A549 (cell line): Measurements from ENCODE around the gene LCE2D. TPM values are rescaled to one million over a fixed set of nuclear protein-coding genes. Genes with fewer than 3 reads are reported as not detected.

Experiments
- ATAC-seq, 2 experiments: fragments of 200-7000 bp in 1 of 2; fragments of >200 bp in 1 of 2; cut with Nextera tagmentation in 1 of 2; cut with Tn5 transposase in 1 of 2; 3 replicates each; pipeline versions ENCODE4 v1.8.0 to v1.9.1; 2018 to 2020; ENCODE audit warnings: mild to moderate bottlenecking in 1 of 2, moderate library complexity in 1 of 2
- CTCF ChIA-PET: fragments of 300-600 bp; sonication (Branson Sonifier 250); formaldehyde crosslinking; extraction: SDS; loops from one replicate; lab custom pipeline; 2021; ENCODE audit warnings: antibody characterized with exemption, inconsistent platforms; lab: Yijun Ruan, JAX
- POLR2A ChIA-PET: fragments of 350-600 bp; formaldehyde crosslinking; extraction: SDS; loops from one replicate; lab custom pipeline; 2021; ENCODE audit warnings: antibody characterized with exemption, inconsistent platforms; lab: Yijun Ruan, JAX
- DNase-seq, 2 experiments: peaks; one replicate each; pipeline versions ENCODE4 v3.0.0 to v3.0.0-alpha.2; 2011 to 2016; ENCODE audit warnings: low read depth in 1 of 2, low spot score in 1 of 2
- FAIRE-seq: peaks from 2 replicates; lab custom pipeline; 2011; peaks lifted over from hg19 to GRCh38; lab: Jason Lieb, UNC
- H3K27ac ChIP-seq, 2 experiments: fragments of >200 bp; sonication (Bioruptor Twin); formaldehyde crosslinking; 3 replicates each; pipeline ENCODE4 v1.5.1; 2016 to 2017
- H3K4me1 ChIP-seq: fragments of >200 bp; sonication (Bioruptor Twin); formaldehyde crosslinking; 3 replicates; pipeline ENCODE4 v1.6.1; 2016
- H3K4me2 ChIP-seq: fragments of >200 bp; sonication (Bioruptor Twin); formaldehyde crosslinking; 3 replicates; pipeline ENCODE4 v1.6.1; 2016
- H3K4me3 ChIP-seq: fragments of >200 bp; sonication (Bioruptor Twin); formaldehyde crosslinking; 3 replicates; pipeline ENCODE4 v1.5.1; 2016
- H3K9me3 ChIP-seq: fragments of >200 bp; sonication (Bioruptor Twin); formaldehyde crosslinking; 3 replicates; pipeline ENCODE4 v1.6.1; 2016
- BCL3 ChIP-seq: fragments of >200 bp; sonication (Bioruptor Twin); formaldehyde crosslinking; IDR thresholded peaks from 3 replicates; pipeline ENCODE4 v1.6.1; 2016
- BHLHE40 ChIP-seq: IDR thresholded peaks from 2 replicates; pipeline ENCODE4 v1.6.1; 2012; ENCODE audit warnings: low read depth, low read length, inconsistent platforms
- CBX8 ChIP-seq: fragments of 200-600 bp; sonication (generic); IDR thresholded peaks from 2 replicates; pipeline ENCODE4 v1.6.1; 2016
- CHD2 ChIP-seq: fragments of 150-350 bp; IDR thresholded peaks from 2 replicates; pipeline ENCODE4 v1.6.1; 2014; ENCODE audit warnings: low read length; ENCODE audit not compliant: partially characterized antibody
- CHD4 ChIP-seq: fragments of 200-600 bp; sonication (generic); IDR thresholded peaks from 2 replicates; pipeline ENCODE4 v1.6.1; 2016; ENCODE audit warnings: antibody characterized with exemption, mild to moderate bottlenecking, borderline replicate concordance
- EHMT2 ChIP-seq: fragments of 200-600 bp; sonication (generic); IDR thresholded peaks from 2 replicates; pipeline ENCODE4 v1.6.1; 2016; ENCODE audit warnings: antibody characterized with exemption, low read depth, mild to moderate bottlenecking, moderate library complexity
- HES2 ChIP-seq: fragments of >200 bp; sonication (Bioruptor Twin); formaldehyde crosslinking; IDR thresholded peaks from 2 replicates; pipeline ENCODE4 v1.6.1; 2016
- HEYL ChIP-seq: fragments of 250-450 bp; sonication (Bioruptor Pico); IDR thresholded peaks from 2 replicates; pipeline ENCODE4 v1.8.0; 2021; ENCODE audit warnings: mild to moderate bottlenecking, moderate library complexity
- HMGXB4 ChIP-seq: fragments of 250-450 bp; sonication (Bioruptor Pico); IDR thresholded peaks from 2 replicates; pipeline ENCODE4 v1.5.0; 2021; ENCODE audit warnings: mild to moderate bottlenecking, moderate library complexity, borderline replicate concordance
- KDM1A ChIP-seq: fragments of 200-600 bp; sonication (generic); IDR thresholded peaks from 2 replicates; pipeline ENCODE4 v1.6.1; 2016; ENCODE audit warnings: low read depth, mild to moderate bottlenecking
- MAFK ChIP-seq: fragments of 450-650 bp; IDR thresholded peaks from 2 replicates; pipeline ENCODE4 v1.6.1; 2014; ENCODE audit not compliant: partially characterized antibody
- MAX ChIP-seq: IDR thresholded peaks from 2 replicates; pipeline ENCODE4 v1.6.1; 2012
- MAZ ChIP-seq: fragments of 150-350 bp; IDR thresholded peaks from 2 replicates; pipeline ENCODE4 v1.6.1; 2014; ENCODE audit warnings: antibody characterized with exemption, low read depth, low read length, borderline replicate concordance
- MYC ChIP-seq: IDR thresholded peaks from 2 replicates; pipeline ENCODE4 v1.6.1; 2012; ENCODE audit warnings: mild to moderate bottlenecking, inconsistent platforms, low read length, improper control_type of control experiment, borderline replicate concordance
- NPAS2 ChIP-seq: fragments of 250-450 bp; sonication (Bioruptor Pico); IDR thresholded peaks from 2 replicates; pipeline ENCODE4 v1.8.0; 2022; ENCODE audit warnings: mild to moderate bottlenecking, moderate library complexity, borderline replicate concordance
- PBX3 ChIP-seq: IDR thresholded peaks from 2 replicates; pipeline ENCODE4 v1.6.1; 2012
- PHF8 ChIP-seq: fragments of 200-600 bp; sonication (generic); IDR thresholded peaks from 2 replicates; pipeline ENCODE4 v1.6.1; 2016; ENCODE audit warnings: low read depth, mild to moderate bottlenecking, antibody characterized with exemption, moderate library complexity, borderline replicate concordance
- SMC3 ChIP-seq: fragments of >200 bp; sonication (Bioruptor Twin); formaldehyde crosslinking; IDR thresholded peaks from 3 replicates; pipeline ENCODE4 v1.6.1; 2018; ENCODE audit warnings: inconsistent platforms
- SREBF2 ChIP-seq: fragments of 450-650 bp; IDR thresholded peaks from 2 replicates; pipeline ENCODE4 v1.6.1; 2014; ENCODE audit warnings: mild to moderate bottlenecking, moderate library complexity
- TFCP2L1 ChIP-seq: fragments of 250-450 bp; sonication (Bioruptor Pico); IDR thresholded peaks from 2 replicates; pipeline ENCODE4 v1.5.0; 2021; ENCODE audit warnings: mild to moderate bottlenecking
- USF2 ChIP-seq: fragments of 450-650 bp; IDR thresholded peaks from 2 replicates; pipeline ENCODE4 v1.6.1; 2014; ENCODE audit warnings: antibody characterized with exemption
- WGBS: methylation state at CpG from one replicate; pipeline ENCODE4 v1.1.6; 2017; ENCODE audit errors: missing lambda C conversion rate; 5-methylcytosine and 5-hydroxymethylcytosine counted together
- polyA minus RNA-seq: library from RNA; depleted of rRNA, polyadenylated mRNA; stranded (reverse); fragments of >200 nt; gene quantifications from 2 replicates; pipeline ENCODE4 v1.2.3, GENCODE V29; 2011; rRNA and poly(A)+ RNA removed
- polyA plus RNA-seq, 4 experiments: library from polyadenylated mRNA; depleted of rRNA in 3 of 4; stranded (reverse); fragments of >200 nt; fragmentation: RNase III in 1 of 4; extraction: RNeasy Plus Mini Kit Qiagen cat#74134 plus additional on column Dnase treatment in 1 of 4; gene quantifications; 2 replicates in 3 of 4; 3 replicates in 1 of 4; pipeline ENCODE4 v1.2.3, GENCODE V29; 2011 to 2017

The LCE2D gene
- polyA plus RNA-seq (2011; rRNA removed) = not detected in 2 replicates
- polyA plus RNA-seq (2012; cell fraction: cytosol; rRNA removed) = not detected in 2 replicates
- polyA plus RNA-seq (2012; cell fraction: nucleus; rRNA removed) = not detected in 2 replicates
- polyA plus RNA-seq (2017; fragmentation: RNase III; extraction: RNeasy Plus Mini Kit Qiagen cat#74134 plus additional on column Dnase treatment) = not detected in 3 replicates
- not detected in 2 replicates for polyA minus RNA-seq

GRCh38 chr1:152663098-152663497, at the start of gene LCE2D:
Gene LCE2D, plus strand, starts transcription at chr1:152663380. Its CDS starts 726 bp downstream, at chr1:152664106.
- Histone ChIP-seq H3K4me1 (no peaks in the 10 kb centered on the region), H3K4me2 (no peak within 1 kb of the TSS), H3K9me3 (no peaks in the 10 kb centered on the region), H3K4me3 (no peak within 1 kb of the TSS), H3K27ac (no peak within 1 kb of the TSS)
- ChIA-PET POLR2A (no interaction called here), CTCF (interaction anchor here (1.4 to 4.0 kb wide), 3 partner anchors 9 to 208 kb away, joined by 3 to 37 read pairs (median 4); no protein-coding TSS in a partner anchor)
- ATAC-seq = no peak
- DNase-seq = no peak
- FAIRE-seq = no peak
- WGBS = 0% methylated on average over 3 of the region's 3 CpGs
- TF ChIP-seq PBX3 = no peak
- no peak for TF ChIP-seq BCL3
- no peak for TF ChIP-seq SREBF2
- TF ChIP-seq EHMT2 = no peak
- TF ChIP-seq CHD2 = no peak
- TF ChIP-seq USF2 = no peak
- no peak for TF ChIP-seq NPAS2 (CRISPR knock-in tag)
- no peak for TF ChIP-seq TFCP2L1 (CRISPR knock-in tag)
- TF ChIP-seq BHLHE40 = no peak
- no peak for TF ChIP-seq SMC3
- TF ChIP-seq MAFK = no peak
- TF ChIP-seq, all 56 proteins: peak for 0

GRCh38 chr1:152613511-152613910, 49.7 kb upstream of the LCE2D start, which contains the start of gene LCE3B:
Gene LCE3B, plus strand, starts transcription at chr1:152613811. Its CDS starts 0 bp downstream, at chr1:152613811.
- H3K27ac ChIP-seq = no peak within 1 kb of the TSS
- ChIA-PET POLR2A (no interaction called here), CTCF (no interaction called here)
- TF ChIP-seq KDM1A (no peak), TFCP2L1 (CRISPR knock-in tag) (no peak), CHD4 (no peak), HEYL (CRISPR knock-in tag) (no peak), HMGXB4 (CRISPR knock-in tag) (no peak), MAZ (no peak), MAX (no peak), BHLHE40 (no peak), HES2 (no peak), PHF8 (no peak), SMC3 (no peak), MYC (no peak), CBX8 (no peak), NPAS2 (CRISPR knock-in tag) (no peak)
- WGBS = no CpG with 5 or more reads among the region's 1 CpG
- no peak within 1 kb of the TSS for H3K4me2 ChIP-seq
- no peaks in the 10 kb centered on the region for H3K4me1 ChIP-seq
- no peaks in the 10 kb centered on the region for H3K9me3 ChIP-seq
- ATAC-seq = no peak
- no peak for DNase-seq
- no peak for FAIRE-seq
- no peak within 1 kb of the TSS for H3K4me3 ChIP-seq
